ENCODE measurements around the gene LPAR5. TPM values are rescaled to one million over a fixed set of nuclear protein-coding genes. Genes with fewer than 3 reads are reported as not detected.

The LPAR5 gene
- total RNA-seq, 2 donors from 2014 or later, result 27.0 to 32.7 TPM

GRCh38 chr12:6574576-6575295 is 61.0 kb downstream of the LPAR5 start:
- peaks cover 37% of the 10 kb centered on the region for H3K36me3 ChIP-seq
- intact Hi-C loops (cut with DNase I), result loop anchor here (5.0 kb wide), 1 partner anchor 33 kb away; the partner anchor contains the start of gene CHD4
- H3K4me3 ChIP-seq, result no peak overlapping the region
- no peaks in the 10 kb centered on the region for H3K27me3 ChIP-seq
- H3K4me1 ChIP-seq, result no peaks in the 10 kb centered on the region
- TF ChIP-seq, protein P1, sequence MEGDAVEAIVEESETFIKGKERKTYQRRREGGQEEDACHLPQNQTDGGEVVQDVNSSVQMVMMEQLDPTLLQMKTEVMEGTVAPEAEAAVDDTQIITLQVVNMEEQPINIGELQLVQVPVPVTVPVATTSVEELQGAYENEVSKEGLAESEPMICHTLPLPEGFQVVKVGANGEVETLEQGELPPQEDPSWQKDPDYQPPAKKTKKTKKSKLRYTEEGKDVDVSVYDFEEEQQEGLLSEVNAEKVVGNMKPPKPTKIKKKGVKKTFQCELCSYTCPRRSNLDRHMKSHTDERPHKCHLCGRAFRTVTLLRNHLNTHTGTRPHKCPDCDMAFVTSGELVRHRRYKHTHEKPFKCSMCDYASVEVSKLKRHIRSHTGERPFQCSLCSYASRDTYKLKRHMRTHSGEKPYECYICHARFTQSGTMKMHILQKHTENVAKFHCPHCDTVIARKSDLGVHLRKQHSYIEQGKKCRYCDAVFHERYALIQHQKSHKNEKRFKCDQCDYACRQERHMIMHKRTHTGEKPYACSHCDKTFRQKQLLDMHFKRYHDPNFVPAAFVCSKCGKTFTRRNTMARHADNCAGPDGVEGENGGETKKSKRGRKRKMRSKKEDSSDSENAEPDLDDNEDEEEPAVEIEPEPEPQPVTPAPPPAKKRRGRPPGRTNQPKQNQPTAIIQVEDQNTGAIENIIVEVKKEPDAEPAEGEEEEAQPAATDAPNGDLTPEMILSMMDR (IDR thresholded peaks at IDR 0.05), result no peak
- H3K9me3 ChIP-seq, result no peaks in the 10 kb centered on the region
- H3K9ac ChIP-seq (ENCODE audit: low read depth in 2 of 2, low read length in 2 of 2), result no peak overlapping the region
- H3K27ac ChIP-seq, result no peak overlapping the region
- no peak for DNase-seq

DNA sequence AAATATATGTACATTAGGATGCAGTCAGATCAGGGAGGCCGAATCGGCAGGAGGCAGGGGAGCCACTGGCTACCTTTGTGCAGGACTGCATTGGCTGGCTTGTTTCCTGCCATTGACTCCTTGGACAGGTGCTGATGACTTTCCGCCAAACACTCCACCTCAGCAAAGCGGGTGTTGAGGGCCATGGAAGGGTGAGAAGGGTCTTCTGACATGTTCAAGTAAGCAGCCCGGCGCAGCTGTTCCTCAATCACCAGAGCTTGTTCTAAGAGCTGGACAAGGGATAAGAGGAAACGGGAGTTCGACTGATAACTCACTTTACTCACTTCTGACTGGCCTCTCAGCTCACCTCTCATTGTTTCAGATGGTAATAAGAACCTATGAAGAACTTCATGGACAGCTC is 62.8 kb downstream of the LPAR5 start:
- peaks cover 27% of the 10 kb centered on the region for H3K36me3 ChIP-seq
- H3K27me3 ChIP-seq, result no peaks in the 10 kb centered on the region
- no peak overlapping the region for H3K4me3 ChIP-seq
- H3K9ac ChIP-seq (ENCODE audit: low read depth in 2 of 2, low read length in 2 of 2), result no peak overlapping the region
- no peaks in the 10 kb centered on the region for H3K4me1 ChIP-seq
- H3K9me3 ChIP-seq, result no peaks in the 10 kb centered on the region
- intact Hi-C loops (cut with DNase I), result loop anchor here (5.0 kb wide), 1 partner anchor 34 kb away; the partner anchor contains the start of gene CHD4
- H3K27ac ChIP-seq, result no peak overlapping the region
- TF ChIP-seq, protein P1 (IDR thresholded peaks at IDR 0.05), result no peak
- DNase-seq, result no peak

- DNase-seq, result peak; percentile 59
- Histone ChIP-seq H3K4me1 (no peaks in the 10 kb centered on the region), H3K27me3 (no peaks in the 10 kb centered on the region), H3K36me3 (peaks cover 17% of the 10 kb centered on the region), H3K9ac (ENCODE audit: low read depth in 2 of 2, low read length in 2 of 2) (no peak overlapping the region), H3K27ac (no peak overlapping the region), H3K9me3 (no peaks in the 10 kb centered on the region), H3K4me3 (no peak overlapping the region)
- intact Hi-C loops (cut with DNase I), result loop anchor here (5.0 kb wide), 1 partner anchor 37 kb away; the partner anchor contains the start of gene CHD4
- TF ChIP-seq, protein P1 (IDR thresholded peaks at IDR 0.05), result peak; percentile 42
Observed at GRCh38 chr12:6570264-6570887, 65.4 kb downstream of the LPAR5 start.

DNA sequence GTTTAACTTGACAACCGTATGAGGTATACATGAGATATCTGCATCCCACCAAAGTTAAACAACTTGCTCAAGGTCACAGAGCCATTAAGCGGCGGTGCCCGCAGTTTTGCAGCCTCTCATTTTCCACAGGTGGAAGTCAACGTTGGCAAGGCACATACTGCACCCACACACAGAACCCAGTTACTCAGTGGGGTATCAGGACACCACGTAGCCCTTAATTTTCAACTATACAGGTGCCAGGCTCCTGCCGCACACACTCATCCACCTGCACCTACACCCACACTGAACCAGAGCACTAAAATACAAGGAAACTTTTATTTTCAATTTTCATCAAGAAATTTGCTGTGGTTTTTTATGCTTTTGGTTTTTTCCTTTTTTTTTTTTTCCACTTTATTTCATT is 66.0 kb downstream of the LPAR5 start:
- TF ChIP-seq, protein P1 (IDR thresholded peaks at IDR 0.05), result no peak
- no peak for DNase-seq
- no peaks in the 10 kb centered on the region for H3K27me3 ChIP-seq
- intact Hi-C loops (cut with DNase I), result loop anchor here (5.0 kb wide), 1 partner anchor 38 kb away; the partner anchor contains the start of gene CHD4
- no peaks in the 10 kb centered on the region for H3K9me3 ChIP-seq
- no peak overlapping the region for H3K27ac ChIP-seq
- H3K9ac ChIP-seq (ENCODE audit: low read depth in 2 of 2, low read length in 2 of 2), result no peak overlapping the region
- H3K4me3 ChIP-seq, result no peak overlapping the region
- no peaks in the 10 kb centered on the region for H3K4me1 ChIP-seq
- H3K36me3 ChIP-seq, result peaks cover 17% of the 10 kb centered on the region

DNA sequence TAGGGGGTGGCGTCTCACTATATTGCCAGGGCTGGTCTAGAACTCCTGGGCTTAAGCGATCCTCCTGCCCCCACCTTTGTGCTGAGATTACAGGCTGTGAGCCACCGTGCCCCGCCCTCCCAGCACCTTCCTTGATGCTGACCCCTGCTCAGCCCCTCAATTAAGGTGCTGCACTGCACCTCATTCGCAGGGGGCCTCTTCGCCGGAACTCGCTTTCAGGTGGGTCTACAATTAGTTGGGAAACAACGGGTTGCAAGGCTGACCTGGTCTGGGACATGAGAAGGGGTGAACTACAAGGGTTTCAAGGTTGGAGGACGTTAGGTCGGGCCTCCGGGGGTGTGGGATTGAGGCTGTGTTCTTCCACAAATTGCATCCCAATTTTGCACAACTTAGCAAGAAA is 66.4 kb downstream of the LPAR5 start:
- Histone ChIP-seq H3K27me3 (no peaks in the 10 kb centered on the region), H3K27ac (no peak overlapping the region), H3K4me3 (no peak overlapping the region), H3K9me3 (no peaks in the 10 kb centered on the region), H3K9ac (ENCODE audit: low read depth in 2 of 2, low read length in 2 of 2) (no peak overlapping the region), H3K4me1 (no peaks in the 10 kb centered on the region), H3K36me3 (peaks cover 17% of the 10 kb centered on the region)
- DNase-seq, result no peak
- intact Hi-C loops (cut with DNase I), result no loop called here
- TF ChIP-seq, protein P1 (IDR thresholded peaks at IDR 0.05), result no peak

Other genes with a start within 250 kb of the LPAR5 start
- gene CD27, start 191.0 kb downstream of the LPAR5 start, total RNA-seq, result 1 to 10 TPM; 1.9 to 2.4 TPM
- gene TAPBPL, start 183.9 kb downstream of the LPAR5 start, total RNA-seq, result 10 to 100 TPM; 44.9 to 57.8 TPM
- gene VAMP1, start 165.3 kb downstream of the LPAR5 start, total RNA-seq, result 1 to 10 TPM; 3.9 to 4.1 TPM
- 100 to 1,000 TPM; 132 to 220 TPM for gene MRPL51, start 142.7 kb downstream of the LPAR5 start, total RNA-seq
- gene NCAPD2, start 141.9 kb downstream of the LPAR5 start, total RNA-seq, result 10 to 100 TPM; 35.9 to 94.1 TPM
- gene GAPDH, start 101.4 kb downstream of the LPAR5 start, total RNA-seq, result 1,000 to 10,000 TPM; 3,442 to 3,768 TPM
- gene IFFO1, start 79.9 kb downstream of the LPAR5 start, total RNA-seq, result 1 to 10 TPM; 2.5 to 4.1 TPM
- 10 to 100 TPM; 19.1 to 39.6 TPM for gene NOP2, start 67.7 kb downstream of the LPAR5 start, total RNA-seq
- gene CHD4, start 28.6 kb downstream of the LPAR5 start, total RNA-seq, result 100 to 1,000 TPM; 153 to 199 TPM
- gene ACRBP, start 11.5 kb upstream of the LPAR5 start, total RNA-seq, result 1 to 10 TPM; 1.6 to 1.9 TPM
- gene ING4, start 27.2 kb upstream of the LPAR5 start, total RNA-seq, result 10 to 100 TPM; 20.0 to 33.8 TPM
- 10 to 100 TPM; 50.0 to 53.6 TPM for gene ZNF384, start 53.4 kb upstream of the LPAR5 start, total RNA-seq
- gene PIANP, start 64.9 kb upstream of the LPAR5 start, total RNA-seq, result 1 to 10 TPM in 1 of 2 donors, under 1 TPM in 1; 0.44 to 1.2 TPM
- gene COPS7A, start 88.1 kb upstream of the LPAR5 start, total RNA-seq, result 10 to 100 TPM; 33.3 to 47.6 TPM
- gene MLF2, start 117.2 kb upstream of the LPAR5 start, total RNA-seq, result 100 to 1,000 TPM; 199 to 212 TPM
- 100 to 1,000 TPM; 169 to 182 TPM for gene PTMS, start 130.4 kb upstream of the LPAR5 start, total RNA-seq
- 1 to 10 TPM; 1.0 to 1.2 TPM for gene LAG3, start 136.6 kb upstream of the LPAR5 start, total RNA-seq
- 10 to 100 TPM in 1 of 2 donors, 1 to 10 TPM in 1; 6.2 to 13.4 TPM for gene CD4, start 153.6 kb upstream of the LPAR5 start, total RNA-seq
- gene GPR162, start 185.9 kb upstream of the LPAR5 start, total RNA-seq, result 1 to 10 TPM; 1.9 to 2.7 TPM
- gene P3H3, start 192.4 kb upstream of the LPAR5 start, total RNA-seq, result 1 to 10 TPM; 4.4 to 5.3 TPM
- under 1 TPM; 0.62 to 0.72 TPM for gene GNB3, start 205.0 kb upstream of the LPAR5 start, total RNA-seq
- 10 to 100 TPM; 11.4 to 63.7 TPM for gene CDCA3, start 215.3 kb upstream of the LPAR5 start, total RNA-seq
- 100 to 1,000 TPM in 1 of 2 donors, 10 to 100 TPM in 1; 82.6 to 132 TPM for gene USP5, start 216.2 kb upstream of the LPAR5 start, total RNA-seq
- gene TPI1, start 231.6 kb upstream of the LPAR5 start, total RNA-seq, result 1,000 to 10,000 TPM; 1,097 to 1,106 TPM
- gene SPSB2, start 237.3 kb upstream of the LPAR5 start, total RNA-seq, result 10 to 100 TPM in 1 of 2 donors, 1 to 10 TPM in 1; 8.4 to 19.8 TPM